ENCODE measurements around the gene MYO3B.

- TF ChIP-seq, protein P1, sequence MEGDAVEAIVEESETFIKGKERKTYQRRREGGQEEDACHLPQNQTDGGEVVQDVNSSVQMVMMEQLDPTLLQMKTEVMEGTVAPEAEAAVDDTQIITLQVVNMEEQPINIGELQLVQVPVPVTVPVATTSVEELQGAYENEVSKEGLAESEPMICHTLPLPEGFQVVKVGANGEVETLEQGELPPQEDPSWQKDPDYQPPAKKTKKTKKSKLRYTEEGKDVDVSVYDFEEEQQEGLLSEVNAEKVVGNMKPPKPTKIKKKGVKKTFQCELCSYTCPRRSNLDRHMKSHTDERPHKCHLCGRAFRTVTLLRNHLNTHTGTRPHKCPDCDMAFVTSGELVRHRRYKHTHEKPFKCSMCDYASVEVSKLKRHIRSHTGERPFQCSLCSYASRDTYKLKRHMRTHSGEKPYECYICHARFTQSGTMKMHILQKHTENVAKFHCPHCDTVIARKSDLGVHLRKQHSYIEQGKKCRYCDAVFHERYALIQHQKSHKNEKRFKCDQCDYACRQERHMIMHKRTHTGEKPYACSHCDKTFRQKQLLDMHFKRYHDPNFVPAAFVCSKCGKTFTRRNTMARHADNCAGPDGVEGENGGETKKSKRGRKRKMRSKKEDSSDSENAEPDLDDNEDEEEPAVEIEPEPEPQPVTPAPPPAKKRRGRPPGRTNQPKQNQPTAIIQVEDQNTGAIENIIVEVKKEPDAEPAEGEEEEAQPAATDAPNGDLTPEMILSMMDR (IDR thresholded peaks at IDR 0.05): no peak
- TF ChIP-seq POLR2A (IDR thresholded peaks at IDR 0.05): no peak
Observed at GRCh38 chr2:170701011-170701410, 523.1 kb downstream of the MYO3B start.

Data from prostate gland (tissue), 2 donors.